ENCODE measurements around the gene TMEM205. TPM values are rescaled to one million over a fixed set of nuclear protein-coding genes. Genes with fewer than 3 reads are reported as not detected.

Gene TMEM205
- total and polyA plus RNA-seq, 2 experiments from 2014 or later, result 123 to 293 TPM

GRCh38 chr19:11300811-11301120 lies 45.3 kb downstream of the TMEM205 start:
- Histone ChIP-seq H2AFZ (no peak overlapping the region; the same call in 1 of the 2 replicates), H3K27me3 (ENCODE audit: insufficient read depth) (no peaks in the 10 kb centered on the region), H3F3A (replicated peaks; ENCODE audit: low read depth) (no peaks in the 10 kb centered on the region), H3K9me2 (ENCODE audit: insufficient read depth) (no peaks in the 10 kb centered on the region), H3K27ac (ENCODE audit: low read depth) (no peak overlapping the region), H4K20me1 (replicated peaks; ENCODE audit: insufficient read depth) (no peaks in the 10 kb centered on the region), H3K4me2 (no peak overlapping the region), H3K79me2 (replicated peaks; ENCODE audit: insufficient read depth) (no peaks in the 10 kb centered on the region), H3K4me1 (ENCODE audit: insufficient read depth) (no peaks in the 10 kb centered on the region), H3K4me3 (no peak overlapping the region), H3K36me3 (ENCODE audit: insufficient read depth) (no peaks in the 10 kb centered on the region)
- Mint-ChIP-seq H3K27me3 (ENCODE audit: insufficient read depth, low read depth, poor library complexity) (peaks cover 3% of the 10 kb centered on the region), H3K9me3 (no peaks in the 10 kb centered on the region), H3K27ac (no peak overlapping the region), H3K4me1 (0 out of 3 replicates have a peak, but pooled peaks cover under 1% of the 10 kb centered on the region), H3K36me3 (ENCODE audit: low read depth) (no peaks in the 10 kb centered on the region), H3K4me3 (no peak overlapping the region)
- TF ChIP-seq EZH2 (IDR thresholded peaks at IDR 0.05; ENCODE audit: low read depth, unreplicated experiment), result no peak
- ATAC-seq (no peak), DNase-seq (ENCODE audit: low spot score) (no peak)

GRCh38 chr19:11299946-11300810 lies 45.9 kb downstream of the TMEM205 start:
- Mint-ChIP-seq H3K4me3 (no peak overlapping the region), H3K27ac (no peak overlapping the region)
- no peaks in the 10 kb centered on the region for H3K79me2 ChIP-seq (replicated peaks; ENCODE audit: insufficient read depth)

More at GRCh38 chr19:11299946-11300810, 45.9 kb downstream of the TMEM205 start:
- ATAC-seq, result no peak
- Histone ChIP-seq H3K4me3 (no peak overlapping the region), H2AFZ (no peak overlapping the region), H3K36me3 (ENCODE audit: insufficient read depth) (no peaks in the 10 kb centered on the region), H3K4me2 (no peak overlapping the region), H3K9me2 (ENCODE audit: insufficient read depth) (no peaks in the 10 kb centered on the region), H3K27me3 (ENCODE audit: insufficient read depth) (no peaks in the 10 kb centered on the region), H3F3A (replicated peaks; ENCODE audit: low read depth) (no peaks in the 10 kb centered on the region), H3K27ac (ENCODE audit: low read depth) (no peak overlapping the region), H3K4me1 (ENCODE audit: insufficient read depth) (no peaks in the 10 kb centered on the region), H4K20me1 (replicated peaks; ENCODE audit: insufficient read depth) (no peaks in the 10 kb centered on the region)
- TF ChIP-seq NANOG (IDR thresholded peaks at IDR 0.05; ENCODE audit: borderline replicate concordance), result no peak
- no peak for TF ChIP-seq CREB1 (CRISPR knock-in tag; IDR thresholded peaks at IDR 0.05; ENCODE audit: low read depth)
- no peak for TF ChIP-seq ZNF114 (CRISPR knock-in tag; IDR thresholded peaks at IDR 0.05)
- no peak for TF ChIP-seq EZH2phosphoT487 (IDR thresholded peaks at IDR 0.05; ENCODE audit: unreplicated experiment)
- TF ChIP-seq POLR2AphosphoS5 (IDR thresholded peaks at IDR 0.05; ENCODE audit: low read depth), result no peak
- no peak for TF ChIP-seq JUNB (IDR thresholded peaks at IDR 0.05; ENCODE audit: unreplicated experiment)
- TF ChIP-seq STAT1 (IDR thresholded peaks at IDR 0.05; ENCODE audit: unreplicated experiment), result no peak
- TF ChIP-seq CTCF (conservative IDR thresholded peaks at IDR 0.05; ENCODE audit: low read depth in 2 of 2), result no peak
- TF ChIP-seq, protein P1, sequence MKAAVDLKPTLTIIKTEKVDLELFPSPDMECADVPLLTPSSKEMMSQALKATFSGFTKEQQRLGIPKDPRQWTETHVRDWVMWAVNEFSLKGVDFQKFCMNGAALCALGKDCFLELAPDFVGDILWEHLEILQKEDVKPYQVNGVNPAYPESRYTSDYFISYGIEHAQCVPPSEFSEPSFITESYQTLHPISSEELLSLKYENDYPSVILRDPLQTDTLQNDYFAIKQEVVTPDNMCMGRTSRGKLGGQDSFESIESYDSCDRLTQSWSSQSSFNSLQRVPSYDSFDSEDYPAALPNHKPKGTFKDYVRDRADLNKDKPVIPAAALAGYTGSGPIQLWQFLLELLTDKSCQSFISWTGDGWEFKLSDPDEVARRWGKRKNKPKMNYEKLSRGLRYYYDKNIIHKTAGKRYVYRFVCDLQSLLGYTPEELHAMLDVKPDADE (IDR thresholded peaks at IDR 0.05), result no peak
- no peak for TF ChIP-seq ZNF331 (CRISPR knock-in tag; IDR thresholded peaks at IDR 0.05; ENCODE audit: low read depth)
- TF ChIP-seq ZNF462 (CRISPR knock-in tag; IDR thresholded peaks at IDR 0.05), result no peak
- no peak for DNase-seq (ENCODE audit: low spot score)
- Mint-ChIP-seq H3K9me3 (no peaks in the 10 kb centered on the region), H3K4me1 (0 out of 3 replicates have a peak, but pooled peaks cover 2% of the 10 kb centered on the region), H3K36me3 (ENCODE audit: low read depth) (no peaks in the 10 kb centered on the region), H3K27me3 (ENCODE audit: insufficient read depth, low read depth, poor library complexity) (peaks cover 3% of the 10 kb centered on the region)

Data from GM23338 (cell line).